ENCODE measurements around the gene GNL3.
"Not testable (repeated sequence)": the region's sequence is repeated elsewhere in the genome, so short reads cannot be mapped to it uniquely, and the experiment has no call there.

GNL3 gene, protein sequence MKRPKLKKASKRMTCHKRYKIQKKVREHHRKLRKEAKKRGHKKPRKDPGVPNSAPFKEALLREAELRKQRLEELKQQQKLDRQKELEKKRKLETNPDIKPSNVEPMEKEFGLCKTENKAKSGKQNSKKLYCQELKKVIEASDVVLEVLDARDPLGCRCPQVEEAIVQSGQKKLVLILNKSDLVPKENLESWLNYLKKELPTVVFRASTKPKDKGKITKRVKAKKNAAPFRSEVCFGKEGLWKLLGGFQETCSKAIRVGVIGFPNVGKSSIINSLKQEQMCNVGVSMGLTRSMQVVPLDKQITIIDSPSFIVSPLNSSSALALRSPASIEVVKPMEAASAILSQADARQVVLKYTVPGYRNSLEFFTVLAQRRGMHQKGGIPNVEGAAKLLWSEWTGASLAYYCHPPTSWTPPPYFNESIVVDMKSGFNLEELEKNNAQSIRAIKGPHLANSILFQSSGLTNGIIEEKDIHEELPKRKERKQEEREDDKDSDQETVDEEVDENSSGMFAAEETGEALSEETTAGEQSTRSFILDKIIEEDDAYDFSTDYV

DNA sequence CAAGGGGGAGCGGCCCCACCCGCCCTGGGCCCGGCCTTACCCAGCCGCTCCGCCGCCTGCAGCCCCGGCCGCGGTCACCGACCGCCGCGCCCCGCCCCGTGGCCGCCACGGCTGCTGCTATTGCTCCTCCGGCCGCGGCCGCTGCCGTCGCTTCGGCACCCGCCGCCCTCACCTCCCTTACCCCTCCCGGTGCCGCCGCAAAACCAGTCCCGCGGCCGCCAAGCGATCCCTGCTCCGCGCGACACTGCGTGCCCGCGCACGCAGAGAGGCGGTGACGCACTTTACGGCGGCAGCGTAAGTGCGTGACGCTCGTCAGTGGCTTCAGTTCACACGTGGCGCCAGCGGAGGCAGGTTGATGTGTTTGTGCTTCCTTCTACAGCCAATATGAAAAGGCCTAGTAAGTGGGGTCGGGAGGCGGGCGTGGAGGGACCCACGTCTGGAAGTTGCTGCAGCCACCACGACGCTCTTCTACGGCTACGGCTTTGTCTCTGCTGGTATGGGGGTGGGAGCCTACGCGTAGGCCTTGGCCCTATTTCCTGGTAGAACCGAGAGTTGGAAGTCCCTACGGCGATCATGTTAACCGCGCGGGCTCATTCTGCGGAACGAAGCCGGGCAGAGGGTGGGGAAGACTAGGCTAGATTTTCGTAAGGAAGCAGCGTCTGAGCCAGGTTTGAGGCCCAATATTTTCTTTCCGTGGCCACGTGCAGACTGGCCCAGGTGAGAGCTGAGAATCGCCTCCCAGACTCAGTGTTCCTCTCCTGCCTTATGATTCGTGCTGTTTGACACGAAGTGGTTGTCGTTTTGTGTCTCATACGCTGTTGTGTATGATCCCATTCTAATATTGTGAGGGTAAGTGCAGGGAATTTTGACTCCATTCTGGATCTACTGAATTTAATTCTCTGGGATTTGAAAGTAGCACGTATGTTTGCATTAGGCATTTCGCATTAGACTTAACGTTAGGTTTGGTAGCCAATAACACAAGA is at the start of gene GNL3, which contains the start of gene PBRM1:
TSS of gene GNL3 (plus strand) at position 324 of the 983 bp plus-strand sequence. CDS start at position 385, 61 bp downstream.
TSS of gene PBRM1 (minus strand) at position 205 of the 983 bp plus-strand sequence.
- DNase-seq, result peak; percentile 97

DNA sequence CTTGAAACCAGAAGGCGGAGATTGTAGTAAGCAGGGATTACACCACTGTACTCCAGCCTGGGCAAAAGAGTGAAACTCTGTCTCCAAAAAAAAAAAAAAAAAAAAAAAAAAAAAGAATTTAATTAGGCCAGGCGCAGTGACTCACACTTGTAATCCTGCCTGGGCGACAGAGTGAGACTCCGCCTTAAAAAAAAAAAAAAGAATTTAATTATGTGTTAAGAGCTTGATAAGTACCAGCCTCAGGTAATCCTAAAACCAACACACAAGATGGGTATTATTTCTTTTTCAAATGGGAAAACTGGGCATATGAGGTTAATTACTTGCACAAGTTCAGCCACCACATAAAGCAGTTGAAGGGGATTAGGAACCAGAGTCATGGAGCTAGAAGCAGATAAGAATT is 49.2 kb upstream of the GNL3 start:
- no peak for DNase-seq

DNA sequence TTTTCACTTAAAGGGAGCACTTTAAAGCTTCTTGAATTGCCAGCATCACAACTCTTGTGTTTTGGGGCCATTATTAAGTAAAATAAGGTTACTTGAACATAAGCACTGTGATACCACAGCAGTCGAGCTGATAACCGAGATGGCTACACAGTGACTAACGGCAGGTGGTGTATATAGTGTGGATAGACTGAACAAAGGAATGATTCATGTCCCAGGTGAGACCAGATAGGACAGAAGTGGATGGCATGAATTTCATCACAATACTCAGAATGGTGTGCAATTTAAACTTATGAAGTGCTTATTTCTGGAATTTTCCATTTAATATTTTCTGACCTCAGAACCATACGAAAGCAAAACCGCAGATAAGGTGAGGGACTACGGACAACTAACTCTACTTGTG is 40.3 kb upstream of the GNL3 start:
- DNase-seq, result no peak

DNA sequence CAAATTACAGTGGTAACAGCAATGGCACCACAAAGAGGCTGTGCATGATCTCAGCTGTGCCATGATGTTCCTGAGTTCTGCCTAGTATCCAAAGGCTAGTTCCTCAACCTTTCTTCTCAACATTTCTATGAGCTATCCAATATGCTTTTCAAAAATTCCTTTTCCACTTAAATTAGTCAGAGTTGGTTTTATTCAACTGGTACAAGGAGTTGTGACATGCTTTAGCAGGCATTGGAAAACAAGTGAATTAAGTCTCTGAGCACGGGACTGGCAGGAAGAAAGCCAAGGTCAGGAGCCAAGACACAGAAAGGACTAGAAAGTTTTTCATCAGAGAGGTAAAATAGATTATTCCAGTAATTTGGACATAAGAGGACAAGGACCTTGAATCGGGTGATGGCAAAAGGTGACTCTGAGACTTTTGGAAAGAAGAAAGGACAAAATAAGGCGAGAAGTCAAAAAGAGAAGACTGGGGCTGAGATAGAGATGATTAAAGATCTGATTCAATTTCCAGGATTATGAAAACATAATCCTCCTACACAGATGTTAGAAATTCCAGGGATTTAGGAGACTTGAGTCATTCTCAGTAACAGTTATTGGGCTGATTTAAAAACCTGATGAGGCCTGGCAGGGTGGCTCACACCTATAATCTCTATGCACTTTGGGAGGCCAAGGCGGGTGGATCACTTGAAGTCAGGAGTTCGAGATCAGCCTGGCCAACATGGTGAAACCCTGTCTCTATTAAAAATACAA is 36.2 kb upstream of the GNL3 start:
- no peak for DNase-seq

DNA sequence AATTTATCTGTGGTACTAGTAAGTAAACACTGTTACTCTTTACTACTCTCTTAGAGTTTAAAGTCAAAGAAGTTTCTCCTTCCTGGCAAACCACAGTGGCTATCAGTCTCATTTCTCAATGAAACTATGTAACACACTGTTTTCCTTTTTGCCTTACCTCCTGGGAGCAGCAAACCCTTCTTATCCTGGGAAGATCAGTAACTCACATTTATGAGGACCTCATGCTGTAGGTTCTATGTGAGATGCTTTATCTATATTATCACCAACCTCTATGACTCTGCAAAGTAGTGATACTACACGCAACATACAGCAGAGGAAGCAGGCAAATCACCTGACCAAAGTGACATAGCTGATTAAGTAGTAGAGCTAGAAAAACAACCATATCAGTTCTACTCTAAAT is 35.4 kb upstream of the GNL3 start:
- no peak for DNase-seq

DNA sequence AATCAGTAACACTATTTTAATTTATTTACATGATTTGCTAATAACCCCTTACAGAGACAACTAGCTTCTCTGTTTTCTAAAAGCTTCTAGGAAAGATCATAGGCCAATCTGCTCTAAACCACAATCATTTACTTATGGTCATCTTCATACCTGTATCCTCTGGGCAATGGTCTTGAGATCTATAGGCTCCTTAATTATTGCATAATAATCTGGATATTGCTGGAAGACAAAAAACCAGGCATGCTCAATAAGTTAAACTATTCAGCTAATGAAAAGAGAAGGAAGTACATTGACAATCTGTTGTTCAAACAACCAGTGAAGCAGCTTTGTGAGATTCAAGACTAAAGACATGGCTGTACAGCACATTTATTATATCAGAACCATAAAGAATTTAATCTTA is 34.2 kb upstream of the GNL3 start:
- no peak for DNase-seq

DNA sequence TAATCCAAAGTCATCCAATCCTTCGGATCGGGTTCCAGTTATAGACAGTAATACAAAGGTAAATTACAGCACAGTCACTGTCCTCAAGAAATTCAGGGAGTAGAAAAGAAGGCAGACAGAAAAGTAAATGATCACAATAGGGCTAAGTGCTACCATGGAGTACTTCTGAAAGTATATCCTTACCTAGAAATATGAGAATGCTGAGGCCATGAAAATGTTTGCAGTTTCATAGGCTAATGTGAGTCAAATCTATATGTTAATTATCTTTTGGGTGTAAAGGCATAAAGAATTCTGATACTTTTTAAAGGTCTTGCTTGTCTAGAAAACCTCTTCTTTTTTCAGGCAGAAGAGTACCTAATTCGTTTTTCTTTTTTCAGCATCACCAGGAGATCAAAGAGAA is 29.9 kb upstream of the GNL3 start:
- DNase-seq, result no peak

DNA sequence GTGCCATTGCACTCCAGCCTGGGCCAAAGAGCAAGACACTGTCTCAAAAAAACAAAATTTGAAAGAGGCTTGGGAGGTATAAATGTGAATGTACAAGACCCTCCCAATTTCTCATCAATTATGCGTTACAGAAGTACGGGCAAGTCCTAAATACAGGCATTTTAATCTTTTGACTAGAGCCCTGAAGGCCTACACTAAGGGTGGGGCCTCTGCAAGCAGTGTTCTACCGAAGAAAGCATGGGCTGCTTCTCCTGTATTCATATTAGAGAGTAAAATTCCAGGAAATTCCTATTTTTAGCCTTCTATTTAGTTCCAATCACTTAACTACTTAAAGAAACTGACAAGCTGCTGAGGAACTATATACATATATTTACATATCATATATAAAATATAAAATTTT is 25.8 kb upstream of the GNL3 start:
- no peak for DNase-seq

DNA sequence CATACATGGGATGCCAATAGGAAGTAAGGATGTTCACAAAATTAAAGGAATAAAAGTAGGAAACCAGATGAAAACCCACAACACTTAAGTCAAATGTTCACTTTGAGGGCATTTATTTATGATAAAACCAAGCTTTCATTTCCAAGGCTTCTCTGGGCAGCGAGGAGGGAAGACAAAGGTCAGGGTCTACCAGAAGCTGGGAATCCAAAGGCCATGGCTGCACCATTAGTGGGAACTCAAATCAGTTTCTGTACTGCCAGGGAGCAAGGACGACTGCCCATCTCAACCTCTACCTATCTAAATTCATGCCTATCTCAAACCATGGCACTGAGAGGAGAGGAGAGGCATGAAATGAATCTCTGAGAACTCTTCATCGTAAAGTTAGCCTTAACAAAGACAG is 22.7 kb upstream of the GNL3 start:
- no peak for DNase-seq

DNA sequence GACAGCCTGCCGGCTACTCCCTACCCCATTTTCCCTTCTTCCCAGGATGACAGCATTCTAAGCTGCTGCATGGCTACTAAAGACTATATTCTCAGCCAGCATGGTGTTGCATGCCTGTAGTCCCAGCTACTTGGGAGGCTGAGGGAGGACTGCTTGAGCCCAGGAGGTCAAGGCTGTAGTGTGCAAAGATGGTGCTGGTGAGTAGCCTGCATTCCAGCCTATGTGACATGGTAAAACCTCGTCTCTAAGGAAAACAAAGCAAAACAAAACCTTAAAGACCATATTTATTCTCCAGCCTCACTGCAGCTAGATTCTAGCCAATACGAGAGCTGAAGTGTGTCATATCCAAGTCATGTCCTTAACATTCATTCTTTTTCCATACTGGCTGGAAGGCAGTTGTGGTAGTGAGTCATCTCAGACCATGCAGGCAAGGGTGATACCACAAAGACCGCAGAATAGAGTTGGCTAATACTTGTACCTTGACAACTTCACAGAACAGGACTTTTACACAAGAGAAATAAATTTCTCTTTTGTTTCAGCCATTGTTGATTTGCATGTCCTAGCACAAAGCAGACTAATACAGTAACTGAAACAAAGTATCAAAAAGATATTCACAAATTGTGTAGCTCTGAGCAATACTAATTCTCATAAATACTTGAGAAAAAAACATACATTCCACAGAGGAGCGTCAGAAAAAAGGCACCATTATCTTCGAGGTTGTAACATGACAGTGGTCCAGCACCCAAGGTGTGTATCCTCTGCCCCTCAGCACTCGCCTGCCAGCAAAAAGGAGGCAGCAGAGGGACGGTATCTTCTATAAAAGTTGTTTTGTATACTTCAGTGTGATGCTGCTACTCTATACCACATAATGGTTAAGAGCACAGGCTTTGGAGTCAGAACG is 15.0 kb upstream of the GNL3 start:
- peak; percentile 76 for DNase-seq

DNA sequence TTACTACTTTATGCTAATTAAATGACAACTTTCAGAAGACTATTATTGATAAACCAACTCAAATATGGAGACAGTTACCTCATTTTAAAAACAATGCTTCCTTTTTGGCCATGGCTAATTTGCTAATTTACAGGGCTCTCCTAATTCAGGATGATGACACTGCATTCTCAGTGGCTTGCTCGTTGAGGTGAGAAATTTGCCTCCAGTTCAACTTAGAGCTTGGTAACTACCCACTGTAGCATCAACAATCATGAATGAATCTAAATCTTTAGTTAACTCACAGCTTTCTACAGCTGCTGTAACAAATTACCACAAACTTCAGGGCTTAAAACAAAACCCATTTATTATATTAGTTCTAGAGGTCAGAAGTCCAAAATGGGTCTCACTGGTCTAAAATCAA is 14.2 kb upstream of the GNL3 start:
- no peak for DNase-seq

DNA sequence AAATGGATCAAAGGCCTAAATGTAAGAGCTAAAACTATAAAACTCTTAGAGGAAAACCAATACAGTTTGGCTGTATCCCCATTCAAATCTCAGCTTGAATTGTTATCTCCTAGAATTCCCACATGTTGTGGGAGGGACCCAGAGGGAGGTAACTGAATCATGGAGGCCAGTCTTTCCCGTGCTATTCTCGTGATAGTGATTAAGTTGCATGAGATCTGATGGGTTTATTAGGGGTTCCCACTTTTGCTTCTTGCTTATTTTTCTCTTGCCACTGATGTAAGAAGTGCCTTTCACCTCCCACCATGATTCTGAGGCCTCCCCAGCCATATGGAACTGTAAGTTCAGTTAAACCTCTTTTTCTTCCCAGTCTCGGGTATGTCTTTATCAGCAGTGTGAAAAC is 9.6 kb upstream of the GNL3 start:
- not testable (repeated sequence) for DNase-seq

DNA sequence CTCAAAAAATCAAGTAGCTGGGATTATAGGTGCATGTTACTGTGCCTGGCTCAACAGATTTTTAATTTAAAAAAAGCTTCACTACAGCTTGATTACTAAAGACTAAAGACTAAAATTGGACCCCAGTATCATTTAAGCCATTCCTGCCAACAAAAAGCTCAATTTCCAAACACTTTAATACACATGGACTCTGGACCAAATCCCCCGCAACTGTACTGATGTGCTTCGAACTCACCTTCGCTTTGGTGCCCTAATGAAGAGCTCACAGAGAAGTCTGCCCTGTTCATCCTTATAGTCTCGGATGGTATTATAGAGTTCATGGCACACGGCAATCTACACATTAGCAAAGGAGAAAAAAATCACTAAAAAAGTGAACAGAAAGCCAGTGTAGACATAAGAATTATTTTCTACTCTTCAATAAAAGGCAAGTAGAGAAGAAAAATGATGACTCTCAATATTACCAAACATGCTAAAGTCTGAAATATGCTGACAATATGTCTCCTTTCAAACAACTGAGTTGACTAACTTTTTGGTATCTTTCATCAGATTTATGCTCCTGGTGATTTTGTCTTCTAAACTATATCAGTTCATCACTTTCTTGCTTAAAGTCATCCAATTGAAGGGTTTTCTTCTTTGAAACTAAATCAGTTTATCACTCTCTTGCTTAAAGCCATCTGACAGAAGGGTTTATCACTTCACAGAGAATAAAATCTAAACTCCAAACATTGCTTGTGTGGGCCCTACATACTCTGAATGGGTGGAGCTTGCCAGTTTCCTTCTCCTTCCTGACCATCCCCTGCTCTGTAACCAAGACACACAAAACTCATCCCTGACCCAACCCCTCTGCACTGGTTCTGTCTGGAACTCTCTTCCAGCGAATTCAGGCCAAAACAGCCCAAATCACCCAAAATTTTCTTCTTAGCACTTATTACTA is 7.3 kb upstream of the GNL3 start:
- no peak for DNase-seq

DNA sequence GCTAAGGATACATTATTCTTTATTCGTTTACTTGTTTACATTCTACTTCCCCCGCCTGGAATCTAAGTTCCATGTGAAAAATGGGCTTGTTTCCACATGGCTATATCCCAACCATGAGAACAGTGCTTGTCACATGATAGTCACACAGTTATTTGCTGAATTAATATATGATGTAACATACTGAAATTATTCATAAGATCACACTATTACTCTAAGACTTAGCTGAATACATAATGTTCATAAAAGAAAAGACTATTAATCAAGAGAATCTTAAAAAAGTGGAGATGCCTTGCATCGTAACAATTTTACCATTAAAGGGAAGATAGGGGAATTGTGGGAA is 6.7 kb upstream of the GNL3 start:
- no peak for DNase-seq

DNA sequence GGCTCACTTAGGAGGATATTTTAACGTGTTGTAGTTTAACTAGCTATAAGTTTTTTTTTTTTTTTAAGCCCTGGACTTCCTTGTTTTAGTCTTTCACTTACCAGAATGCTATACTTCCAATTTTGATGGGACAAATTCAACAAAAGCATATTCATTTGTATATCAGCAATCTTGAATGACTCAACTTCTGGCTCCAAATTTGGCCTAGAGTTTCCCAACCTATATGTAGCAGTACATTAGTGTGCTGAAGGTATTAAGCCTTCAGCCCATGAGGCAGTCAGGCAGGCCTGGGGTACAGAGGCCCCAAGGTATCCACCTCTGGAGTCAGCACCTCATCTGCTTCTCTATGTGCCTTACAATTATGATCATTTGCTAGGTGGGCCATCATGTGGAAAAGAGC is 6.0 kb upstream of the GNL3 start:
- no peak for DNase-seq

DNA sequence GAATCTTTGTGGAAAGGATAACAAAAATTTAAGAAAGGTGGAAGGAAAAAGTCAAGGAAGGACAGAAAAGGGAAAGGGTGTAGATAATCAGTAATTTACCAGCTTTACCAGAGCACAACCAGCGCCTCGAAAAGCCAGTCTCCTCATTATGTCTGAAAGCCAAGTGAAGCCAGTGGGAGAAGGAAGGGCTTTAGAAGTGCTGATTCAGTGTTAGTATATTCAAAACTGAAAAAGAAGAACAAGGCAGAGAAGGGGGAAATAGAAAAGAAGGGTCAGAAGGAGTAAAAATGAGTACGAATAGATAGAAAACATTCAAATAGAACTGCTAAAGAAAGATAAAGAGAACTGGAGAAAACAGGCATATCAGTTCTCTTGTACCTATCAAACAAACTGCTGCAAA is 4.2 kb upstream of the GNL3 start:
- DNase-seq, result no peak

DNA sequence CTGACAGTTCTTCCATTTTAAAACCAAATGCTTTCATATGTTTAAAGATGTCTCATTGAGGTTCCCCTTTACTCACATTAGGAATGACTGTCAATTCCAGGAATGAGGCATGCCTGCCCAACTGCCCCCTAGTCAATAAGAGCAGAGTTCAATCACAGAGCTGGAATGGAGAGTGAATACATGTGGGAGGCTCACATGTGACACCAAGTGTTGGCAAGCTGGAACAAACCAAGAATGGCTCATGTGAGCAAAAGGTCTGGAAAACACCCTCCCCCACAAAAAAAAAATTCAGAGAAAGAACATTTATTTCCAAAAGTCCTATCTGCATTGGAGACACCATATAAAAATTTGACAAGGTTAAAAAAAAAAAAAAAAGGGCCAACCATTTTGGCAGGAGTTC is 3.8 kb upstream of the GNL3 start:
- DNase-seq, result peak; percentile 65

DNA sequence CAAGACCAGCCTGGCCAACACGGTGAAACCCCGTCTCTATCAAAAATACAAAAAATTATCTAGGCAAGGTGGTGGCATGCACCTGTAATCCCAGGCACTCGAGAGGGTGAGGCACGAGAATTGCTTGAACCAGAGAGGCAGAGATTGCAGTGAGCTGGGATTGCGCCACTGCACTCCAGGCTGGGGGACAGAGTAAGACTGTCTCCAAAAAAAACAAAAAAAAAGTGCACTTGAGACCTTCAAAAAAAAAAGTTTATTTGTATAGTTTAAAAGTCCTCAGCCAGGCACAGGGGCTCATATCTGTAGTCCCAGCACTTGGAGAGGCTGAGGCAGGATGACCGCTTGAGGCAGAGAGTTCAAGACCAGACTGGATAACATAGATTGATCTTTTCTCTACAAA is 2.2 kb upstream of the GNL3 start:
- DNase-seq, result no peak

DNA sequence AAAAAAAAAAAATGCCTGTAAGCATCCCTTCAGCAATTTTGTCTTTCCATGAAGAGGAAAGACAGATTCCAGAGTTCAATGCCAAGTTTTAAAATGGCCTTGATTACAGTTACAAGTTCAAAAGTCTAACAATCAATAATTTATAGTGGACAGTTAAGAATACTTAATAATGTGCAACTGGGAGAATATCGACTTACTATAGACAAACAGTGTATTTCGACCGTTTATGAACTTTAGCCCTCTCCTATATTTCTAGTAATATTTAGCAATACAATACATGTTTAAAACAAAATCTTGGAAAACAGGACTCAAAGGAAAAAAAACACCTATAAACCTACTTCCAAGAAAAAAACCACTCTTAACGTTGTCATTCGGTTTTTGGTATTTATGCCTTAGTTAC is 1.6 kb upstream of the GNL3 start:
- no peak for DNase-seq

DNA sequence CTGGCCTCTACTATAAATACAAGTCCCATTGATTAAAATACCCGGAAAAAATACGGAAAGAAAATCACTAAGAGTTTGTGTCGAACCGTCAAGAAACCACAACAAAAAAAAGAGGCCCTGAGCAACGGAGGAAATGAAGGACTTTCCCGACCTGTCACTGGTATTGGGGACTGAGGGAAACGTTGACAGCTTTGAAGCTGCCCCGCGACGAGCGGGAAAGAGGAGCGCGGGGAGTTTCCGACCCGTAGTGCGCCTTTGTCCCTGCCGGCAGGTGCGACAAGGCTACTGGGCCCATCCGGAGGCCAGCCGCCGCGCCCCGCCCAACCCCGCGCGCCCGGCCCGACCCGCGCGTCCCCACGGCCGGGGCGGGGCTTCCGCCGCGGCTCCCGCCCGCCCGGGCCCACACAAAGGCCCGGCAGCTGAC is 535 bp upstream of the GNL3 start:
- DNase-seq, result peak; percentile 92

DNA sequence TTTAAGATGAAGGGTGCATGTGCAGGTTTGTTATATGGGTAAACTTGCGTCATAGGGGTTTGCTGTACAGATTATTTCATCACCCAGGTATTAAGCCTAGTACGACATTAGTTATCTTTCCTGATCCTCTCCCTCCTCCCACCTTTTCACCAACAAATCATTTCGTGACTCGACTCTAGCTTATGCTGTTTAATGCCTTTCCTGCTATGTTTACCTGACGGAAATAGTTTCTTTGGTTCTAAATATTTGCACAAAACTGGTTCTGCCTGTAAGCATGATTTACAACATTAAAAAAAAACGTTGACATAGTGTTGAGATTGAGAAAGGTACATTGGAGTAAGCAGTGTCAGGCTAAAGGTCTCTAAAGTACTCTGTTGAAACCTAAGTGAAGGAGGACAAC is 2.4 kb downstream of the GNL3 start:
- no peak for DNase-seq
